Karpas-422 (cell line): ENCODE results near the gene ME3. TPM values are rescaled to one million over a fixed set of nuclear protein-coding genes. Genes with fewer than 3 reads are reported as not detected.
"Not testable (repeated sequence)": the region's sequence is repeated elsewhere in the genome, so short reads cannot be mapped to it uniquely, and the experiment has no call there.

Experiments used
- DNase-seq: peaks from one replicate; pipeline ENCODE4 v3.0.0-alpha.2; 2015
- H2AFZ ChIP-seq: fragments of 200-600 bp; sonication (generic); 2 replicates; pipeline ENCODE4 v1.6.1; 2014; ENCODE audit warnings: antibody characterized with exemption, low read length, mixed read lengths
- H3K27ac ChIP-seq: fragments of 200-600 bp; sonication (generic); 2 replicates; pipeline ENCODE4 v1.5.1; 2014; ENCODE audit warnings: mild to moderate bottlenecking, low read length, moderate library complexity
- H3K27me3 ChIP-seq: fragments of 200-600 bp; sonication (generic); 2 replicates; pipeline ENCODE4 v1.6.1; 2014; ENCODE audit warnings: low read length, mixed read lengths
- H3K36me3 ChIP-seq: fragments of 200-600 bp; sonication (generic); 2 replicates; pipeline ENCODE4 v1.6.1; 2014; ENCODE audit warnings: low read length, mixed read lengths; ENCODE audit not compliant: insufficient read depth
- H3K4me1 ChIP-seq: fragments of 200-600 bp; sonication (generic); 2 replicates; pipeline ENCODE4 v1.6.1; 2014; ENCODE audit warnings: mild to moderate bottlenecking, low read length, mixed read lengths
- H3K4me2 ChIP-seq: fragments of 200-600 bp; sonication (generic); 2 replicates; pipeline ENCODE4 v1.6.1; 2014; ENCODE audit warnings: low read length, low read depth, mild to moderate bottlenecking; ENCODE audit not compliant: poor library complexity, severe bottlenecking
- H3K4me3 ChIP-seq: fragments of 200-600 bp; sonication (generic); 2 replicates; pipeline ENCODE4 v1.5.1; 2014; ENCODE audit warnings: mild to moderate bottlenecking, antibody characterized with exemption, low read length, mixed read lengths
- H3K79me2 ChIP-seq: fragments of 200-600 bp; sonication (generic); 2 replicates; pipeline ENCODE4 v1.6.1; 2014; ENCODE audit warnings: mild to moderate bottlenecking, low read length, mixed read lengths
- H3K9ac ChIP-seq: fragments of 200-600 bp; sonication (generic); 2 replicates; pipeline ENCODE4 v1.6.0; 2014; ENCODE audit warnings: low read length
- H3K9me2 ChIP-seq: fragments of 200-600 bp; sonication (generic), shearing (Covaris generic); replicated peaks from 2 replicates; pipeline ENCODE4 v1.6.0; 2014; ENCODE audit warnings: mild to moderate bottlenecking, low read length, moderate library complexity; ENCODE audit not compliant: insufficient read depth
- H3K9me3 ChIP-seq: fragments of 300-700, 200-600 bp; sonication (generic); 2 replicates; pipeline ENCODE4 v1.6.1; 2014; ENCODE audit warnings: low read length, mixed read lengths
- H4K20me1 ChIP-seq: fragments of 200-600 bp; sonication (generic); 2 replicates; pipeline ENCODE4 v1.6.1; 2014; ENCODE audit warnings: mild to moderate bottlenecking, antibody characterized with exemption, low read length, low read depth; ENCODE audit not compliant: insufficient read depth
- total RNA-seq: library from RNA; depleted of rRNA; stranded (reverse); fragments of >200 nt; shearing (Covaris generic); gene quantifications from 2 replicates; pipeline ENCODE4 v1.2.3, GENCODE V29; 2014; ENCODE audit warnings: low replicate concordance

The ME3 gene
- total RNA-seq, 1 experiment from 2014 or later, result not detected

DNA sequence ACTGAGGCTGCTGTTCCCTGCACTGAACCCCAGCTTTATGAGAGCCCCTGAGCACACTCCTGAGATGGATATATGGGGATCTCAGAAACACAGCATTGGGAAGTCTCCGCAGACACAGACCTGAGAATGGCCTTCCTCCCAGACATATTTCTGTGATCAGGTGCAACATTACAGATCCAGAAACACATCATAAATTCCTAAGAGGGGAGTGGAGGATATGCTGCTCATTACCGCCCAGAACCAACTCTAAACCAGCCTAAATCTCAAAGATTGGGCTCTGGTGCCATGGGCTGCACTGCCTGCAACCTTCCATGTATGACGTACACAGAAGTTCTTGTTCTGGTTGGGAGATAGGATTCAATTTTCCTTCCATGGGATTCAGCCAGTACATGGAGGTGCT is 102.0 kb downstream of the ME3 start:
- DNase-seq, result no peak
- no peaks in the 10 kb centered on the region for H4K20me1 ChIP-seq
- no peaks in the 10 kb centered on the region for H3K79me2 ChIP-seq
- H2AFZ ChIP-seq, result no peak overlapping the region
- no peaks in the 10 kb centered on the region for H3K27me3 ChIP-seq
- no peak overlapping the region for H3K27ac ChIP-seq
- H3K4me1 ChIP-seq, result no peaks in the 10 kb centered on the region
- no peaks in the 10 kb centered on the region for H3K9me3 ChIP-seq
- no peaks in the 10 kb centered on the region for H3K36me3 ChIP-seq
- H3K4me3 ChIP-seq, result no peak overlapping the region
- H3K9ac ChIP-seq, result no peak overlapping the region
- H3K9me2 ChIP-seq, result no peaks in the 10 kb centered on the region
- no peak overlapping the region for H3K4me2 ChIP-seq

DNA sequence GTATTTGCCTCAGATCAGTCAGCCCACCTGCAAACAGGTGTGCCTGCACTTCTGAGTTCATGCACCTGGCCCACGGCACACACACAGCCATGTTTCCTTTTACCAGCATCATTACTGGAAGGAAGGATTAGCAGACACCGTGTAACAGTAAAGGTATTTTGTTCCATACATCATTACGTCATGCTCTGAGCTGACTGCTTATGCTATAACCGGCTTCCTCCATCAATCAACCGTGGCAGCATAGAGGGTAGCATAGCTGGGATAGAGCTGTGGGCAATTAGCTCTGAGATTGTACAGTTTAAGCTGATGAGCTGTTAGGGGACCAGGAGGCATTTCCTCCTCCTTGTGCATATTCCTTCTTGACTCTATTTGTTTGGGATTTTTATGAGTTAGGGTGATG is 102.4 kb downstream of the ME3 start:
- Histone ChIP-seq H3K79me2 (no peaks in the 10 kb centered on the region), H4K20me1 (no peaks in the 10 kb centered on the region), H3K4me1 (no peaks in the 10 kb centered on the region), H3K9me3 (no peaks in the 10 kb centered on the region), H2AFZ (no peak overlapping the region), H3K4me3 (no peak overlapping the region), H3K27me3 (no peaks in the 10 kb centered on the region), H3K9me2 (no peaks in the 10 kb centered on the region), H3K27ac (no peak overlapping the region), H3K36me3 (no peaks in the 10 kb centered on the region), H3K4me2 (no peak overlapping the region), H3K9ac (no peak overlapping the region)
- no peak for DNase-seq

DNA sequence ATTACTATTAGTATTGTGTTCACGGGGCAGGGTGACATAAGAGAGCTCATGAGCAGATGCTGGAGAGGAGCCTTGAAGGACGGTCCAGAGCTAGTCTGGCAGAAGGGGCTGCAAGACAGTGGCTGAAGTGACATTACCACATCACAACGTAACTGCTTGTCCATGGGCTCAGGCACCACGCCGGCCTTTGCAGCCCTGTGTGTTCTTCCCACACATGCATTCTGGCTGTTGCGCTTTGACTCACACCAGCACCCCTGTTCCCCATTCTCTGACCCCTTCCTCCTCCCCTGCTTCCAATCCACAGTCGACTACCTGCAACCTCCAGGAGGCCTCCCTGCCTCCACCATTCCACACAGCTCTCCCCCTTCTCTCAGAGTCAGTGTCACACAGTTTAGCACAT is 103.3 kb downstream of the ME3 start:
- H3K4me2 ChIP-seq, result no peak overlapping the region

DNA sequence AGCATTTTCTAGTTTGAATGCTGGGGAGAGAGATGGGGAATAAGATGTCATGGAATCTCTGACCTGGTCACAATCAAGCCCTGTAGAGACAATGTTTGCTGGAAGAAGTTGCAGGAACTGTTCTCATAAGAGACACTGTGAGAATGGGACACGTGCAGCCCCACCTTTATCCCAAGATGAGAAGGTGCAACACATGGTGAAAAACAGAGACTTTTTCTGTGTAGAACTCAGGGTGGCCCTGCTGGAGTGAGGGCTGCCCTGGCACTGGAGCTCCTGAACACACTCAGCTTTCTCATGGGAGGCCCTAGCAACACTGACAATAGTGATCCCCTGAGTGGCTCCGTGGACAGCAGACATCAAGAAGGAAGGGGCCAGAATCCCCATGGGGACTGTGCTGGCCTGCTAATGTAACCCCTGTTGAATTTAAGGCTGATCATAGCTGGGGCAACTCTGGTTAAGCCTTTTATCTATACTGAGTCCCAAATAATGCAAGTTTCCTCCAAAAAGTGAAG is 106.6 kb downstream of the ME3 start:
- H3K9ac ChIP-seq, result no peak overlapping the region
- H3K27ac ChIP-seq, result no peak overlapping the region
- no peak overlapping the region for H3K4me2 ChIP-seq
- no peaks in the 10 kb centered on the region for H3K9me3 ChIP-seq
- no peak for DNase-seq
- peaks cover 7% of the 10 kb centered on the region; the same call in 1 of the 2 replicates for H3K27me3 ChIP-seq
- no peaks in the 10 kb centered on the region for H3K4me1 ChIP-seq
- no peak overlapping the region for H3K4me3 ChIP-seq
- H4K20me1 ChIP-seq, result no peaks in the 10 kb centered on the region
- no peaks in the 10 kb centered on the region for H3K9me2 ChIP-seq
- H3K79me2 ChIP-seq, result no peaks in the 10 kb centered on the region
- H3K36me3 ChIP-seq, result no peaks in the 10 kb centered on the region
- H2AFZ ChIP-seq, result no peak overlapping the region

More for the DNA sequence above, 103.3 kb downstream of the ME3 start:
- H3K4me3 ChIP-seq, result no peak overlapping the region
- H3K9ac ChIP-seq, result no peak overlapping the region
- H3K27ac ChIP-seq, result no peak overlapping the region
- H3K9me2 ChIP-seq, result no peaks in the 10 kb centered on the region
- no peaks in the 10 kb centered on the region for H3K4me1 ChIP-seq
- no peaks in the 10 kb centered on the region for H3K79me2 ChIP-seq
- no peak overlapping the region for H2AFZ ChIP-seq
- H4K20me1 ChIP-seq, result no peaks in the 10 kb centered on the region
- no peak for DNase-seq
- H3K9me3 ChIP-seq, result no peaks in the 10 kb centered on the region
- no peaks in the 10 kb centered on the region for H3K36me3 ChIP-seq
- H3K27me3 ChIP-seq, result no peaks in the 10 kb centered on the region

DNA sequence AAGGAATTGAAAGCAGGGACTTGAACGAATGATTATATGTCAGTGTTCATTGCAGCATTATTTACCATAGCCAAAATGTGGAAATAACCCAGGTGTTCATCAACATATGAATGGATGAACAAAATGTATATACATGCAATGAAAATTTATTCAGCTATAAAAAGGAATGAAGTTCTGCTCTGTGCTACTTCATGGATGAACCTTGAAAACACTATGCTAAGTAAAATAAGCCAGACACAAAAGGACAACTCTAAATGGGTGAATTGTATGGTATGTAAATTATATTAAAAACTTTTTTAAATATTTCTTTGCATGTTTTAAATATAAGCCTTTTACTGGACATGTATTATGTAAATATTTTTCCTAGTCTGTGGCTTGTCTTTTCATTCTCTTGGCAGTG is 107.0 kb downstream of the ME3 start:
- no peaks in the 10 kb centered on the region for H3K36me3 ChIP-seq
- no peaks in the 10 kb centered on the region for H3K79me2 ChIP-seq
- no peaks in the 10 kb centered on the region for H3K9me3 ChIP-seq
- no peaks in the 10 kb centered on the region for H4K20me1 ChIP-seq
- DNase-seq, result no peak
- H3K27ac ChIP-seq, result no peak overlapping the region
- no peak overlapping the region for H2AFZ ChIP-seq
- no peaks in the 10 kb centered on the region for H3K9me2 ChIP-seq
- no peaks in the 10 kb centered on the region for H3K4me1 ChIP-seq
- H3K9ac ChIP-seq, result no peak overlapping the region
- peaks cover 7% of the 10 kb centered on the region; the same call in 1 of the 2 replicates for H3K27me3 ChIP-seq
- no peak overlapping the region for H3K4me3 ChIP-seq
- H3K4me2 ChIP-seq, result no peak overlapping the region

DNA sequence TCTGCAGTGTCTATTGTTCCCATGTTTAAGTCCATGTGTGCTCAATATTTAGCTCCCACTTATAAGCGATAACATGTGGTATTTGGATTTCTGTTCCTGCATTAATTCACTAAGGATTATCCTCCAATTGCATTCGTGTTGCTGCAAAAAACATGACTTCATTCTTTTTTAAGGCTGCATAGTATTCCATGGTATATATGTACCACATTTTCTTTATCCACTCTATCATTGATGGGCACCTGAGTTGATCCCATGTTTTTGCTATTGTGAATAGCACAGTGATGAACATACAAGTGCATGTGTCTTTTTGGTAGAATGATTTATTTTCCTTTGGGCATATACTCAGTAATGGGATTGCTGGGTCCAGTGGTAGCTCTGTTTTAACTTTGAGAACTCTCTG is 109.6 kb downstream of the ME3 start:
- not testable (repeated sequence) for H3K9me2 ChIP-seq, H3K36me3 ChIP-seq, H3K4me2 ChIP-seq, H3K9me3 ChIP-seq, H3K4me1 ChIP-seq, H4K20me1 ChIP-seq, H3K9ac ChIP-seq, DNase-seq, H3K4me3 ChIP-seq, H3K27me3 ChIP-seq, H2AFZ ChIP-seq, H3K79me2 ChIP-seq, H3K27ac ChIP-seq

DNA sequence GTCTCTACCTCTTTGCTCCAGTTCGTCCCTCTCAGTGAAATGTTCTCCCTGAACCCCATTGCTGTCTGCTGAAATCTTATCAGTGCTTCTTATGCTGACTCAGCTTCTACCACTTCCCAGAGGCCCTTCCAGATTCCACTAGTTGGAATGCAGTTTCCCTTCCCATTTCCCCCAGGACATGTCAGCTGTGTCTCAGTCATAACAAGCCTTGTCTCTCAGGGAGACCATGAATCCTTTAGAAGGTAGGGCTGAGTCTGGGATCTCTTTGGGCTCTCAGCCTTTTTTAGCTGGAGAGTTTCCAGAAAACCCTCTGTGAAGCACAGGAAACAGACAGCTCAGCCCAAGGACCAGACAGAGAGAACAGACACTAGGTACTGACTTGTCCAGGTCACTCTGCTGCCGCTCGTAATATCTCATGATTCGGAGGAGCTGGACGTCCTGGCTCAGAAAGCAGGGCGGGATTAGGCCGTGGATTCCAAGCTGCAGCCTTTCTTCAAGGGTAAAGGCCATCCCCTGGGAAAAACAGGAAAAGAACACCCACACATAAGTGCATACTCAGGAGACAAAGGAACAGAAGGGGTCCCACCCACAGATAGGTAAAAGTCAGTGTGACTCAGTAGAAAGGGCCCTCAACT is 113.0 kb downstream of the ME3 start:
- H2AFZ ChIP-seq, result no peak overlapping the region

DNA sequence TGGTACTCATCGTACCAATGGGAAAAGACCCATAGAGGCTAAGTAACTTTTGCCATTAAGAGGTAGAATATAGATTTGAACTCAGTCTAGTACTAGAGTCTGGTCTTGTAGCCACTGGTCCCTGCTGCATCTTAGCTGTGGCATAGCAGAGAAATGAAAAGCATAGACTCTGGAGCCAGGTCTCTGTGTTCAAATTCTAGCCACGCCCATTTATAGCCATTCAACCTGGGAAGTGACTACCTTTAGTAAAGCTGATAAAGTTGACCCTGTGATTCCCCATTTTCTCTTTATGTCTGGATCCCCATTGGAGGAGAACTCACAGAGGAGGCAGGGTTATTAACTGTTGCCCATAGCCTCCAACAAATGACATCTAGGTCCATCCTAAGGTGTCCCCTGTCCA is 113.6 kb downstream of the ME3 start:
- no peak overlapping the region for H3K27ac ChIP-seq
- H3K4me1 ChIP-seq, result no peaks in the 10 kb centered on the region
- H3K9me2 ChIP-seq, result no peaks in the 10 kb centered on the region
- no peaks in the 10 kb centered on the region for H4K20me1 ChIP-seq
- no peak overlapping the region for H2AFZ ChIP-seq
- H3K9ac ChIP-seq, result no peak overlapping the region
- no peak overlapping the region for H3K4me2 ChIP-seq
- H3K79me2 ChIP-seq, result no peaks in the 10 kb centered on the region
- peaks cover 7% of the 10 kb centered on the region; the same call in 1 of the 2 replicates for H3K27me3 ChIP-seq
- H3K4me3 ChIP-seq, result no peak overlapping the region
- DNase-seq, result no peak
- H3K36me3 ChIP-seq, result no peaks in the 10 kb centered on the region
- H3K9me3 ChIP-seq, result no peaks in the 10 kb centered on the region

More for the DNA sequence above, 113.0 kb downstream of the ME3 start:
- Histone ChIP-seq H3K27me3 (peaks cover 7% of the 10 kb centered on the region; the same call in 1 of the 2 replicates), H3K9ac (no peak overlapping the region), H3K9me3 (no peaks in the 10 kb centered on the region), H3K4me3 (no peak overlapping the region), H3K27ac (no peak overlapping the region), H3K79me2 (no peaks in the 10 kb centered on the region), H3K4me2 (no peak overlapping the region), H4K20me1 (no peaks in the 10 kb centered on the region), H3K36me3 (no peaks in the 10 kb centered on the region), H3K4me1 (no peaks in the 10 kb centered on the region), H3K9me2 (no peaks in the 10 kb centered on the region)
- no peak for DNase-seq
